HG03025 (cell line): ENCODE measurements around the gene CADPS.

ENCODE experiments used
- ATAC-seq: cut with Tn5 transposase; IDR thresholded peaks from one replicate; pipeline ENCODE4 v1.9.1; 2021; ENCODE audit warnings: mild to moderate bottlenecking, moderate library complexity; ENCODE audit not compliant: unreplicated experiment, low FRiP score

CADPS gene

DNA sequence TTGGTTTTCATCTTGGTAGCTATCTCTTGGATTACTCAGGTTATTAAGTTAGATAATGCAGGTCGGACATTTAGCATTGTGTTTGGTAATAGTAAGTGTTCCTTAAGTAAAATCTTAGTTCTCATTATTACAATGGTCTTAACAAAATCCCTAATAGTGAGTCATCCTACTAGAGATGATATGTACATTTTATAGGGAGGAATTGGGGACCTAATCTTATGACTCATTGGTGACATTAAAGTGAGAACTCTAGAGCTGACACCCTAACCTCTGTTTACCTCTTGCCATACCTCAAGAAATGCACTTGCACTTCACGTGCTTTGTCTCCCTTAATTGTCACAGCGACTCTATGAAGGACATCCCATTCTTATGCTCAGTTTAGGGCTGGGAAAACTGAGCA, 174.9 kb downstream of the CADPS start:
- ATAC-seq, result no peak

GRCh38 chr3:62699728-62700127, 175.5 kb downstream of the CADPS start:
- ATAC-seq, result no peak

DNA sequence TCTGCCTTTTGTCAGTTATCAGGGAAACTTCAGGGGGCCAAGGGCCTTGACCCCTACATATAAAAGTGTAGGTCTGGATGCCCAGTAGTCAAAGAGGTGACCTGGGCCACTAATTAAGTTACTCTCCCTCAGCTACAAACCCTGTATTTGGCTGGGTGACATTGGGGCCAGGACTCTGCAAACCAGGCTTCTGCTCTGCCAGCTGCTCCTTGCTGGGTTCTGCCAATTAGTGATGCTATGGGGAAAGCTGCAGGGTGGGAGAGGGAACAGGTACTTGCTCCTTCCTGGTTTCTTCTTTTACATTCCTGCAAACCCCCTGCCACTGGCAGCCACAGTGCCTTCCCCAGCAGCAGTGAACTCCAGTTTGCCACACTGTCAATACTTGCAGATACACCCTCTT, 179.2 kb downstream of the CADPS start:
- ATAC-seq, result no peak

DNA sequence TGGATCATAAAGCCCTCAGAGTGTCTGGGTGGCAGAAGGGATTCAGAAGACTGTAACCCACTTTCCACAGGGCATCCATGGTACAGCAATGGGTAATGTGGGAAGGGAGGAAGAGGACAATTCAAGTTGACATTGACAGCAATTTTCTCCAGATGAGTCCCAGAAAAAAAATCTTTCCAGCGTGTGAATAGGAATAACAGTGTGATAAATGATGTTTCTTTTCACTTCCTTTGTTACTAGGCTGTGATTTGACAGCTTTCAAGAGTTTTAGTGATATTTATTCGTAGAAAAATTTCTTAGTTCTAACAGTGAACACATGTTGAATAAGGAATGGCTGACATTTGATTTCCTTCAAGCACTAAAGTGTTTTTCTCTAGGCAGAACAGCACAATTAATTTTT, 186.4 kb downstream of the CADPS start:
- no peak for ATAC-seq

DNA sequence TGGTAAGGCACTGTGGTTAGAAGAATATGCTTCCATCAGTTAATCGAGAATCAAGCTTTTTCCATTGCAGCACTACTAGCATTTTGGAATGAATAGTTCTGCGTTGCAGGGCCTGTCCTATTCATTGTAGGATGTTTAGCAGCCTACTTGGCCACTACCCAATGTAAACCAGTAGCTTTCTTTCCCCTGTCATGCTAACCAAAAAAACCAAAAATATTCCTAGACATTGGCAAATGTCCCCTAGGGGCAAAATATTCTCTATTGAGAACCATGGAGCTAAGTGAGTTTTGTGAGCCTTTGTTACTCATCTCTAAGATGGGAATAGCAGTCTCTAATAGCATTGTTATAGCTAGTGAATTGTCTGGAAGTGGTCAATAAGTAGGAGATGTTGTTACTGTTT, 187.2 kb downstream of the CADPS start:
- ATAC-seq, result no peak

- ATAC-seq, result no peak
Measured at GRCh38 chr3:62686503-62687294, 188.5 kb downstream of the CADPS start.

DNA sequence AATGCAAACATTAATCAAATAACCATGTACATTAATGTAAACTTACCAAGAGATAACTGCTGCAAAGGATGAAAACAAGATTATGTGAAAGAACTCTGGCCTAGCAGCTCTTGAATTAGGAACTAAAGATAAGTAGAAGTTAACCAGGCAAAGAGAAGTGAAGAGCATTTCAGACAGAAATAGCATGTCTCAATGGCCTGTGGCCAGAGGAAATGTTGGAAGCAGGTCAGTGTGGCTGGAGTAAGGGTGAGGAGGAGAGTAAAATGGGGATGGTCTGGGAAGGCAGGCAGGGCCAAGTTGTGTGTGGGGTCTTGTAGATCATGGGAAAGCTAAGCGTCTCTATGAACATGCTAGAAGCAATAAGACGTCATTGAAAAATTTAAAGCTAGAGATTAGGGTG, 192.4 kb downstream of the CADPS start:
- no peak for ATAC-seq

DNA sequence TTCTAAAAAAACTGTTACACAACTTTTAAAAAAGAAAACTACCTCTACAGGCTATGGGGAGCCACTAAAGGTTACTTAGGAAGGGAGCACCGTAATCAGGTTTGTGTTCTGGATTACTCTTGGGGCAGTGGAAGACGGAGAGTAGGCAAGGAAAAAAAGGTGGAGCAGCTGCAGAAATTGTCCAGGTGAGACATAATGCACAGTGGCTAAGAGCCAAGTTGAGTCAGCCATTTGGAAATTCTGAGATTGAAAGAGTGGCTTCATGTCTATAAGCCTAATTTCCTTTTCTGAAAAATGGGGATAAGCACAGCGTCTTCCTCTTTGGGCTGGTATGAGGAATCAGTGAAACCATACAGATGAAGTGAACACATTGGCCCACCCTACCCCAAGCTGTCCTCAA, 195.2 kb downstream of the CADPS start:
- no peak for ATAC-seq

DNA sequence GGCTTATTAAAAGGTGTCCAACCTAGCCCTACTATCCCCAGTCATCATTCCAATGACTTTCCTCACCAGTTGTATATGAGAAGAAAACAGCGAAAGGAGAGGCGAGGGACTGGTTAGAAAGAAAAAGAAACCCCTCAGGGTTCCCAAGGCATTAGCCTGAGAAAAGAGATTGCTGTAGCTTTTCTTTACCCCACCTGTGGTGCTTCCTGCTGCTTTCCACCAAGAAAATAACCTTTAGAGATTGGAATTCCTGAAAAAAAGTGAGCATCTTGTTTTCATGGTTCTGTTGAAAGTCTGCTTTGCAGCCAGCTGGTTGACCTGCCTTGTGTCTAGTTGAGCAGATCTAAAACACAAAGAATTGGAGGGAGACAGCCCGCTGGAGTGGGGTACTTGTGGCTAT, 196.4 kb downstream of the CADPS start:
- ATAC-seq, result no peak

- ATAC-seq, result no peak
Measured at GRCh38 chr3:62677926-62678325, 197.3 kb downstream of the CADPS start.

DNA sequence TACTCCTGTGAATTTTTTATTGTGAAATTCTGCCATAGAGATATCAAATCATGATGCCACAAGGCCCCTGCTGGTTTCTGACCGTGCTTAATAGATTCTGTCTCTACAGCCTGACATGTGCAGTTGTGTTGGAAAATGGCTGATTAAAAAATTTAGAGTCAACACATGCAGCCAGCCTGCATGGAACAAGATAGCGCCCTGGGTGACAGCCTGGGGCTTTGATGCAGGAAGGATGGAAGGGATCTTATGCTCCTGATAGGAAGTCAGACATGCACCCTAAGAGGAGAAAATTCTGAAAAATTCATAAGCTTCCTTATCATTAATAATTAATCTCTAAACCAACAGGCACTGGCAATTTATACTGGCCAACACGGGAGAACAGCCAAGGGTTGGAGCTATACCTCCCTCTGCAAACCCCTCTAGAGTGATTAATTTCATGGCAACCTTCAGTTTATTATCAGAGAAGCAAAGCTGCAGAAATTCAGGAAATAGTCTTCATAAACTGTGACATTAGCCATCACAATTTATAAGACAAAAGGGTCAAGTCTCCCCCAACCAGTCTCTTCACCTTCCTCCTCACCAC, 198.4 kb downstream of the CADPS start:
- no peak for ATAC-seq

- ATAC-seq, result no peak
Measured at GRCh38 chr3:62675492-62675891, 199.7 kb downstream of the CADPS start.

DNA sequence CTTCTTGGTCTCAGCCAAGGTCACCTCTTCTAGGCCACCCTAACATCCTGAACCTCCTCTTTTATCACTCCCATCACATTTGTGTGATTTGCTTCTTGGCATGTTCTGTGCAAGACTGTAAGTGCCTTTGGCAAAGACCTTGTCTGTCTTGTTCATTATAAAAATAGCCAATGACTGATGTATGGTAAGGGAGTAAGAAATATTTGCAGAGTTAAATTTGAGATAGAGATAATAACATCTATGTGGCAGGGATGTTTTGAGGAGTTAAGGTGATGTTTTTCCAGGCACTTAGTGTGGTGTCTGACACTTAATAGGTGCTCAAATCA, 202.3 kb downstream of the CADPS start:
- no peak for ATAC-seq

- no peak for ATAC-seq
Measured at GRCh38 chr3:62672270-62672987, 202.8 kb downstream of the CADPS start.

- no peak for ATAC-seq
Measured at GRCh38 chr3:62670351-62670750, 204.9 kb downstream of the CADPS start.

DNA sequence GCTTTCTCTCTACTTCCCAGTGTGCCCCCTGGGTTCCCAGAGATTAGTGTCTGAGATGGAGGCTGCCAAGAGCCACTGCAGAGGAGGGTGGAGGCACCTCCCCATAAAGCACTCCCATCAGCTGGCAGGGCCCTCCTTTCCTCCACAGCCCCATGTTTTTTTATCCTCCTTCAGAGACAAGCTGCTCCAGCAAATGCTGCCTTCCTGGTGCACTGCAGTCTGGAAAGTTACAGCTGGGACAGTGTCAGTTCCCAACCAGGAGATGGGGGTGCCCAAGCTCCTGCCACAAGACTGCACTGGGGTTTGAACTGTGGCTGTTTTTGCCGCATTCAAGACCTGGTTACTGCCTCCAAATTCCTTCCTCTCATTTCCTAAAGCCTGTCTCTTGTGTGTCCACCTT, 206.1 kb downstream of the CADPS start:
- ATAC-seq, result no peak

DNA sequence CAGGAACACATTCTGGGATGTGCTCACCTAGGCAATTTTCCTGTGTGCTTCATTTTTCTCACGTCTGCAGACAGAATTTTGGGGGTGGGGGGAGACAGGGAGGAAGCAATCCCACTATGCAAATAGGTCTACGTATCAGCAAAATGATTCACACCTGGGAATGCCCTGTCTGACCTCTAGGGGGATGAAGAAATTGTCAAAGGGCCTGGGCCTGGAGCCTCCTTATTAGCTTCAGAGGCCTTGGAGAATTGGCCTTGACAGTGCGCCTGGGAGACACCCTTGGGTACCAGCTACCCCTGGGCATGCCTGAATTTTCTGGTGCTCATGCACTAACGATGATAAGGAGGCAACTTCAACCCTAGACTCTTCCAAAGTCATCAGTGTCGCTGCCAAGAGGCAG, 207.5 kb downstream of the CADPS start:
- ATAC-seq, result no peak

DNA sequence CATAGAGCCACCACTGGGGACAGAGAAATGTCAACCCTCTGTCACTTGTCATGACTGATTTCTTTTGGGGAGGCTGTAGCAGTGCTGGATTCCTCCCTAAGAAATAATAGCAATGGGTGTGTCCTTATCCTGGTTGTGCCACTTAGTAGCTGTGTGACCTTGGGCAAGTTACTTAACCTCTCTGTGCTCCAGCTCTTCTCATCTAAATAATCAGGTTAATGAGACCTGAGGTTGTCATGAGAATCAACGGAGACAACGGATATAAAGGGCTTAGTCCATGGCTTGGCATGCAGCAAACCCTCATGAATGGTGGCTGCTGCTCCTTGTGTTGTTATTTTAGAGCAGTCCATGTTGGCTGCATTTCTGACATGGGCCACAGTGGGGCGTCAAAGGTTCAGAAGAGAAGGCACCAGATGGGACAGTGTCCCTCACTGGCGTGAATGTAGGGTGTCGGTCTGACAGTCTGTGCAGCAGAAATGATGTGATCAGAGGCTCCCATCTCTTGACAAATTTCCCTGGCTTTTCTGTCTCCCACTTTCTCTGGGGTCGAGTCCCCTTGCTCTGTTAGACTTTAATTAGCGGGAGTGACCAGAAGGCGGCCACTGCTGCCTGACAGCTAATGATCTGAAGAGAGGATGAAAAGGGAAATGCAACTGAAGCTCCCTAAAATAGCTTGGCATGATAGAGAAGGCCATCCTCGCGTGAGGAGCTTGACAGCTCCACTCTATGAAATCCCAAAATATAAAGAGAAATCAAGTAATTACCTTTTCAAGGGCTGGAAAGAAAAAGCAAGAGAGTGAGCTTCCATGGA, 209.4 kb downstream of the CADPS start:
- ATAC-seq, result no peak

DNA sequence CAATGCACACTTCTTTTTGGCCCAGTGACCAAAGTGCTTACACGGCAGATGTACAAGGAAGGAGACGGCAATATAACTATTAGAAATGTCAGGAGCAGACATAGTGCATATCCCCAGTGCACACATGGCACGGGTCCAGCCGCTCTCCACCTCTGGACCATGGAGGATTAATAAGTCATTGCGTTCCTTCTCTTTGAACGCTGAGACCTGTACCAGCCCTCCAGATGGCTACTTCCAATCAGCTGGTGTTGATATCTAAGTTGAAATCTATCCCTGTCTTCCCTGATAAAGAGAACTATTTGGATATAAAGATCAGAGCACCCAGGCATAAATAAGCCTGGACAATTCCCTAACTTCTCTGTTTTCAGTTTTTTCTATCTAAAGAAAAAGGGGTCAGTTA, 212.5 kb downstream of the CADPS start:
- ATAC-seq, result no peak

GRCh38 chr3:62659660-62660059, 215.6 kb downstream of the CADPS start:
- ATAC-seq, result no peak

DNA sequence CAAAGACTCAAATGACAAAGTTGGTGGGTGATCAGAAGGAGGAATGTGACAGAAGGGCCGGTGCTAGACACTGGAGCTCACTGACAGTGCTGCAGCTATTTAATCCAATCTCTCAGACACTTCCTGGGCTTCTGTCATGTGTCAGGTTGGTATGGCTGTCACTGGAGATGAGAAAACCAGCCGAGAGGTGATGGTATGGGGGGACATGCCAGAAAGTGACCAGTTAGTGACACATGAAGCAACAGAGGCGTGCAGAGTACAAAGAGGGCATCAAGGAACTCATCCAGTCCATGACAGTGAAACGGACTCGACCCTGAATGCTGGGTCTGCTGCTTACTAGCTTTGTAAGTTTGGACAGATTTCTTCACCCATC, 219.5 kb downstream of the CADPS start:
- no peak for ATAC-seq
